H1 (cell line): ENCODE data around the gene LANCL2. TPM values are rescaled to one million over a fixed set of nuclear protein-coding genes. Genes with fewer than 3 reads are reported as not detected.

ENCODE experiments used
- CTCF ChIA-PET: fragments of 300-600 bp; sonication (Branson Sonifier 250); formaldehyde crosslinking; loops from one replicate; lab custom pipeline; 2021; ENCODE audit not compliant: partially characterized antibody; lab: Charles Lee
- POLR2A ChIA-PET: fragments of 300-600 bp; sonication (Branson Sonifier 250); formaldehyde crosslinking; loops from one replicate; lab custom pipeline; 2021; ENCODE audit warnings: inconsistent platforms; ENCODE audit not compliant: partially characterized antibody; lab: Charles Lee
- DNase-seq, 2 experiments: peaks; one replicate each; pipeline versions ENCODE4 v3.0.0 to v3.0.0-alpha.2; 2010 to 2022; ENCODE audit warnings: low spot score in 2 of 2, low read depth in 1 of 2, mixed read lengths in 1 of 2
- FAIRE-seq: peaks from 2 replicates; lab custom pipeline; 2011; peaks lifted over from hg19 to GRCh38; lab: Jason Lieb, UNC
- H2AFZ ChIP-seq: 2 replicates; pipeline ENCODE4 v1.8.1; 2012; ENCODE audit warnings: low read length, inconsistent platforms
- H2AK5ac ChIP-seq: 2 replicates; pipeline ENCODE4 v1.6.1; 2013; ENCODE audit warnings: low read depth, low read length
- H2BK120ac ChIP-seq: replicated peaks from 2 replicates; pipeline ENCODE3; 2013; ENCODE audit warnings: low read depth, low read length, inconsistent platforms
- H2BK12ac ChIP-seq: 2 replicates; pipeline ENCODE4 v1.6.1; 2013; ENCODE audit warnings: low read depth, low read length
- H2BK15ac ChIP-seq: 2 replicates; pipeline ENCODE4 v1.6.1; 2013; ENCODE audit warnings: low read length
- H2BK20ac ChIP-seq: 2 replicates; pipeline ENCODE4 v1.6.1; 2013; ENCODE audit warnings: low read length
- H2BK5ac ChIP-seq: 2 replicates; pipeline ENCODE4 v1.6.1; 2013; ENCODE audit warnings: low read depth, low read length
- H3K14ac ChIP-seq: 2 replicates; pipeline ENCODE4 v1.6.1; 2013; ENCODE audit warnings: inconsistent platforms; ENCODE audit not compliant: insufficient read length
- H3K18ac ChIP-seq: 2 replicates; pipeline ENCODE4 v1.6.1; 2013; ENCODE audit warnings: low read length; ENCODE audit errors: extremely low read depth
- H3K23ac ChIP-seq: 2 replicates; pipeline ENCODE4 v1.6.1; 2013; ENCODE audit warnings: inconsistent platforms; ENCODE audit not compliant: insufficient read length
- H3K23me2 ChIP-seq: 2 replicates; pipeline ENCODE4 v1.6.1; 2013; ENCODE audit warnings: low read depth, low read length
- H3K27ac ChIP-seq: 2 replicates; pipeline ENCODE4 v1.6.1; 2011; ENCODE audit warnings: low read depth, low read length, inconsistent platforms
- H3K27me3 ChIP-seq, 4 experiments: replicated peaks in 1 of 4; 1 replicate in 1 of 4; 2 replicates in 3 of 4; pipeline versions ENCODE4 v1.6.1 to v1.8.1; 2011 to 2013; ENCODE audit warnings: low read length in 3 of 4, mild to moderate bottlenecking in 3 of 4, inconsistent platforms in 2 of 4, mixed read lengths in 2 of 4, moderate library complexity in 1 of 4; ENCODE audit not compliant: control insufficient read depth in 3 of 4, insufficient read depth in 3 of 4; ENCODE audit errors: extremely low read depth in 1 of 4
- H3K36me3 ChIP-seq, 4 experiments: 2 replicates each; pipeline versions ENCODE4 v1.6.1 to v1.8.1; 2011 to 2013; ENCODE audit warnings: mild to moderate bottlenecking in 4 of 4, low read length in 3 of 4, moderate library complexity in 2 of 4, control low read depth in 1 of 4, inconsistent platforms in 1 of 4; ENCODE audit not compliant: insufficient read depth in 4 of 4, control insufficient read depth in 2 of 4
- H3K4ac ChIP-seq: replicated peaks from 2 replicates; pipeline ENCODE3; 2013; ENCODE audit warnings: low read length, low read depth, mixed read lengths, inconsistent platforms; ENCODE audit not compliant: insufficient read length
- H3K4me1 ChIP-seq, 4 experiments: replicated peaks in 1 of 4; 1 replicate in 1 of 4; 2 replicates in 3 of 4; pipeline versions ENCODE4 v1.6.1 to v1.8.1; 2011 to 2013; ENCODE audit warnings: low read length in 3 of 4, inconsistent platforms in 2 of 4, mixed read lengths in 1 of 4; ENCODE audit not compliant: insufficient read depth in 4 of 4, control insufficient read depth in 3 of 4
- H3K4me2 ChIP-seq, 2 experiments: 2 replicates each; pipeline versions ENCODE4 v1.6.1 to v1.8.1; 2011 to 2013; ENCODE audit warnings: low read depth in 2 of 2, low read length in 2 of 2, control low read depth in 1 of 2, inconsistent platforms in 1 of 2, mild to moderate bottlenecking in 1 of 2; ENCODE audit not compliant: insufficient read depth in 1 of 2
- H3K4me3 ChIP-seq, 4 experiments: fragments of 200-600, 300-600 bp in 1 of 4; sonication (generic), shearing (Covaris generic), sonication (Bioruptor Twin) in 1 of 4; 2 replicates each; pipeline versions ENCODE4 v1.5.1 to v1.8.1; 2011 to 2016; ENCODE audit warnings: low read length in 4 of 4, low read depth in 3 of 4, control low read depth in 2 of 4, inconsistent platforms in 2 of 4, mild to moderate bottlenecking in 2 of 4, mixed read lengths in 1 of 4, moderate library complexity in 1 of 4; ENCODE audit not compliant: insufficient read depth in 2 of 4; ENCODE audit errors: extremely low read depth in 1 of 4
- H3K56ac ChIP-seq: replicated peaks from 2 replicates; pipeline ENCODE3; 2013; ENCODE audit warnings: low read depth, mild to moderate bottlenecking, mixed read lengths, low read length, inconsistent platforms; ENCODE audit not compliant: insufficient read length
- H3K79me1 ChIP-seq: 2 replicates; pipeline ENCODE4 v1.6.1; 2013; ENCODE audit warnings: low read depth, low read length, control low read depth
- H3K79me2 ChIP-seq, 2 experiments: 2 replicates each; pipeline versions ENCODE4 v1.6.1 to v1.8.1; 2012 to 2013; ENCODE audit warnings: low read length in 2 of 2, mild to moderate bottlenecking in 2 of 2, inconsistent platforms in 1 of 2; ENCODE audit not compliant: insufficient read depth in 2 of 2, control insufficient read depth in 1 of 2
- H3K9ac ChIP-seq, 4 experiments: replicated peaks in 1 of 4; 1 replicate in 1 of 4; 2 replicates in 3 of 4; pipeline versions ENCODE4 v1.6.1 to v1.8.1; 2011 to 2013; ENCODE audit warnings: low read depth in 3 of 4, low read length in 3 of 4, control low read depth in 2 of 4, mild to moderate bottlenecking in 2 of 4, moderate library complexity in 2 of 4, inconsistent platforms in 1 of 4; ENCODE audit errors: extremely low read depth in 1 of 4
- H3K9me3 ChIP-seq, 2 experiments: 2 replicates each; pipeline versions ENCODE4 v1.6.1 to v1.8.1; 2012 to 2013; ENCODE audit warnings: mild to moderate bottlenecking in 2 of 2, moderate library complexity in 2 of 2, control low read depth in 1 of 2, inconsistent platforms in 1 of 2, low read depth in 1 of 2, low read length in 1 of 2, mixed read lengths in 1 of 2; ENCODE audit not compliant: insufficient read depth in 2 of 2
- H4K20me1 ChIP-seq, 2 experiments: replicated peaks in 1 of 2; 2 replicates each; pipeline versions ENCODE3 to v1.8.1; 2011 to 2013; ENCODE audit warnings: inconsistent platforms in 2 of 2, low read length in 2 of 2, mild to moderate bottlenecking in 1 of 2; ENCODE audit not compliant: insufficient read depth in 2 of 2, control insufficient read depth in 1 of 2
- H4K5ac ChIP-seq: 2 replicates; pipeline ENCODE4 v1.6.1; 2013; ENCODE audit warnings: low read length, low read depth, mixed read lengths, inconsistent platforms; ENCODE audit not compliant: insufficient read length
- H4K8ac ChIP-seq: 2 replicates; pipeline ENCODE4 v1.8.0; 2013; ENCODE audit warnings: mild to moderate bottlenecking, moderate library complexity, low read length, inconsistent platforms; ENCODE audit not compliant: insufficient read depth; ENCODE audit errors: extremely low read depth
- H4K91ac ChIP-seq: replicated peaks from 2 replicates; pipeline ENCODE3; 2013; ENCODE audit warnings: low read length, mixed read lengths, inconsistent platforms; ENCODE audit not compliant: insufficient read length
- CHD2 ChIP-seq: IDR thresholded peaks from 2 replicates; pipeline ENCODE4 v1.6.1; 2012; ENCODE audit warnings: low read length, improper control_type of control experiment
- SP1 ChIP-seq: IDR thresholded peaks from 2 replicates; pipeline ENCODE4 v1.6.1; 2011; ENCODE audit warnings: low read depth, low read length
- SP4 ChIP-seq: IDR thresholded peaks from 2 replicates; pipeline ENCODE4 v1.6.1; 2012; ENCODE audit warnings: low read length, inconsistent platforms
- SUZ12 ChIP-seq: fragments of 200-600 bp; sonication (generic); IDR thresholded peaks from 2 replicates; pipeline ENCODE4 v1.6.1; 2012; ENCODE audit warnings: mild to moderate bottlenecking, inconsistent platforms, low read length, moderate library complexity, mixed read lengths
- TAF7 ChIP-seq: optimal IDR thresholded peaks from 2 replicates; pipeline ENCODE3; 2011; ENCODE audit warnings: low read depth, mild to moderate bottlenecking, inconsistent platforms, low read length, moderate library complexity, borderline replicate concordance
- WGBS, 2 experiments: shearing (Covaris generic) in 1 of 2; methylation state at CpG; one replicate each; pipeline versions ENCODE4 v1.1.6 to v1.1.7; 2013 to 2015; ENCODE audit warnings: low lambda C conversion rate in 2 of 2, mixed read lengths in 2 of 2, inconsistent platforms in 1 of 2, low coverage in 1 of 2, missing lambda C conversion rate in 1 of 2; ENCODE audit not compliant: insufficient replicate concordance in 2 of 2, insufficient coverage in 1 of 2, insufficient read length in 1 of 2; ENCODE audit errors: extremely low coverage in 1 of 2, missing lambda C conversion rate in 1 of 2; 5-methylcytosine and 5-hydroxymethylcytosine counted together
- polyA plus RNA-seq, 7 experiments: library from polyadenylated mRNA; depleted of rRNA in 3 of 7; stranded (reverse) in 5 of 7; unstranded in 2 of 7; fragments of >200 nt in 5 of 7; fragments of 200-250 nt in 2 of 7; gene quantifications; 1 replicate in 5 of 7; 2 replicates in 1 of 7; 4 replicates in 1 of 7; pipeline versions ENCODE4 v1.2.1 to v1.2.3, GENCODE V29; 2011 to 2013; ENCODE audit warnings: missing spikeins in 2 of 7, mixed read lengths in 2 of 7
- total RNA-seq: library from RNA; stranded (reverse); fragmentation: NEBNext Ultra II Directional; extraction: Animal tissue kit (Norgen Biotek cat#: 25700); gene quantifications from 2 replicates; pipeline ENCODE4 v1.2.1, GENCODE V29; 2021

LANCL2 gene
- total and polyA plus RNA-seq, 2 of the 8 experiments (the other 6 are each of a cell fraction or from before 2014, with no cell fraction given) = 9.2 to 9.5 TPM

GRCh38 chr7:55470261-55470660 lies 105.1 kb downstream of the LANCL2 start:
- CTCF ChIA-PET = no interaction called here
- WGBS, 2 experiments = 90% methylated on average over 2 of the region's 2 CpGs; no CpG with 5 or more reads in 1 of the 2 experiments
- Histone ChIP-seq H3K79me1 (0 out of 2 replicates have a peak, but pooled peaks cover 2% of the 10 kb centered on the region), H3K27me3 (no peaks in the 10 kb centered on the region), H2BK20ac (no peak overlapping the region), H2BK15ac (no peak overlapping the region), H2BK12ac (no peak overlapping the region), H3K27ac (no peak overlapping the region), H3K4ac (no peak overlapping the region), H2AFZ (no peak overlapping the region), H2BK5ac (no peak overlapping the region), H3K23ac (no peak overlapping the region), H4K91ac (no peak overlapping the region), H4K20me1 (peaks cover 0 to 5% of the 10 kb centered on the region in 2 experiments), H3K9me3 (peaks cover 10 to 25% of the 10 kb centered on the region in 2 experiments), H2AK5ac (no peak overlapping the region), H3K4me2 (no peak overlapping the region), H3K9ac (no peak overlapping the region), H3K79me2 (no peaks in the 10 kb centered on the region), H3K14ac (no peak overlapping the region), H3K36me3 (peaks cover 0 to 24% (median 0%) of the 10 kb centered on the region in 4 experiments; a peak in 4 of 8 replicates), H4K5ac (no peak overlapping the region), H3K4me1 (no peaks in the 10 kb centered on the region), H2BK120ac (no peak overlapping the region), H4K8ac (no peak overlapping the region), H3K23me2 (no peaks in the 10 kb centered on the region), H3K18ac (no peak overlapping the region), H3K4me3 (no peak overlapping the region), H3K56ac (no peak overlapping the region)
- FAIRE-seq (no peak), DNase-seq (no peak)
- no peak for TF ChIP-seq SP1
- no peak for TF ChIP-seq TAF7
- no peak for TF ChIP-seq SUZ12
- TF ChIP-seq SP4 = no peak
- no peak for TF ChIP-seq CHD2
- POLR2A ChIA-PET = no interaction called here
